GM19463 (cell line): ENCODE data around the gene IPPK.
A peak's percentile ranks its signal among the peaks of the same experiment; 100 is the strongest.

Experiments
- ATAC-seq: cut with Tn5 transposase; IDR thresholded peaks from one replicate; pipeline ENCODE4 v1.9.1; 2021; ENCODE audit warnings: mild to moderate bottlenecking, moderate library complexity; ENCODE audit not compliant: unreplicated experiment

Gene IPPK

DNA sequence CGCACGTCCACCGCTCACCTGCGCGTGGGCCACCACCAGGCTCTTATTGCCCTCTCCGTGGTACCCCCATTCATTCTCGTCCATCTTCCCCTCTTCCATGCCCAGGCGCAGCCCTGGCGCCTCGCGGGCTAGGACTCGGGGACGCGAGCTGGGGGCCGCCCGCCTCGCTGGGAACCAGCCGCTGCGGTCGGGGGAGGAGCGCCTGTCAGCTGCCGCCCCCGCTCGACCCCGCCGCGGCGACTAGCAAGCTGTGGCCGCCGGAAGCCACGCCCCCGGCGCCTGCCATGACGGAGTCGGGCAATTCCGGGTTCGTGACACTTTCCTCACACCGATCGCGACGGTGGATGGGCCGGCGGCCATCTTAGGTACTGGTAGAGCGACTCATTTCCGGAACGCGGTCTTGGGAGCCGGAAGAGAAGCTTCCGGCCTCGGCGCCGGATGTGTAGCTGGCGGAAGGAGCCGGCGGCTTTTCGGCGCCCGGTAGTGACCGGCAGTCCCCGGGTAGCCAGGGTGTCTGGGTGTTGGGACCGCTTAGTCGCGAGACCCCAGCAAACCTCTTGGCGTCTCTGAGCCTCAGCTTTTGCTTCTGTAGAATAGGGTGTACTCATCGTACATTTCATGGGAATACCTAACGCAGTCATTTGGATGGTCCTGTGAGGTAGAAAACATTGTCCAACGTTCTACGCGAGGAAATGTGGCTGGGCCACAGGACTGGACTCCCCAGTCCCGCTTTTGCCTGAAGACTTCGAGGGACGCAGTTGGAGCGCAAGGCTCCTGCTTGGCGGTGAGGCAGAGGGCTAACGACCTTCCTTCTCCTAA is at the start of gene IPPK:
Gene IPPK, minus strand, starts transcription at position 242 of the 819 bp plus-strand sequence. Its CDS starts 143 bp downstream, at position 99.
- peak; percentile 93 for ATAC-seq

DNA sequence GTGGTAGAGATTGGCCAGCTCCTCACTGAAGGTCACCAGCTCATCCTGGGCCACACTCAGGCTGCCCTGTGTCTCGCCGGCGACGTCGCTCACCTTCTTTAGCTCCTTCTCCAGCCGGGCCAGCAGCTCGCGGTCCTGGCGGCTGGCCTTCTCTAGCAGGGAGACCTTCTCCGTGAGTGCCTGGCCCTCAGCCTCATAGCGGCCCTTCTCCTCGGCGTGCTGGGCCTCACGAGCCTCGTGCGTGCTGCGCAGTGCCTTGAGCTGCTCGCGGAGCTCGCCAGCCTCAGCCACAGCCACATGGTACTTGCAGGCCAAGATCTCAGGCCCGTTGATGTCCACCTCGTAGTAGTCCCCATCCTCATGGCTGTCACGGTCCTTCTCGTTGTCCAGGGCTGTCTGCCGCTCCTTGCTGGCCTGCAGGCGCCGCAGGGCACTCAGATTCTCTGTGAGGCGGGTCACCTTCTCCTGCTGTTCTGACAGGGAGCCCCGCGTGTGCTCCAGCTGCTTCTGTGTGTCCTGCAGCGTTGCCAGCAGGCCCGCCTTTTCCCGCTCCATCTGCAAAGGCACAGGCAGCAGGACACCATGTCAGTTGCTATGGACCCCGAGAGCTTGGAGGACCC is 49.2 kb upstream of the IPPK start:
- ATAC-seq: no peak

GRCh38 chr9:92718086-92719001 is 48.4 kb upstream of the IPPK start:
- ATAC-seq: no peak

- ATAC-seq: no peak
These were observed 47.5 kb upstream of the IPPK start for GRCh38 chr9:92717201-92718085.

DNA sequence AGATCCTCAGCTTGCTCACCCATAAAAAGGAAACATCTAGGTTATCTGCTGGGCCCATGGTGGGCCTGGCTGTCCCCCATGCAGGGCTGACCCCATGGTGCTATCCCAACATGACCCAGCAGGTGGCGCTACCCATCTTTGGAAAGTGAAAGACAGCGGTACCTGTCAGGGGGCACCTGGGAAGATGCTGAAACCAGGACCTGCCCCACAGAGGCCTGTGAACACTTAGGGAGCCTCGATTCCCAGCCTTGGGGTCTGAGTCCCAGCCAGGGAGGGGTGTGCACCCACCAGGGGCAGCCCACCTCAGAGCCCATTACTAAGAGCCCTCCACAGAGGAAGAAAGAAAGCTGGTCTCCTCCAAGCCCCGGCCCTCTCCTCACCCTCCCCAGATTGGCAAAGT is 46.6 kb upstream of the IPPK start:
- ATAC-seq: peak; percentile 38

GRCh38 chr9:92715488-92716231 is 45.7 kb upstream of the IPPK start:
- ATAC-seq: no peak

DNA sequence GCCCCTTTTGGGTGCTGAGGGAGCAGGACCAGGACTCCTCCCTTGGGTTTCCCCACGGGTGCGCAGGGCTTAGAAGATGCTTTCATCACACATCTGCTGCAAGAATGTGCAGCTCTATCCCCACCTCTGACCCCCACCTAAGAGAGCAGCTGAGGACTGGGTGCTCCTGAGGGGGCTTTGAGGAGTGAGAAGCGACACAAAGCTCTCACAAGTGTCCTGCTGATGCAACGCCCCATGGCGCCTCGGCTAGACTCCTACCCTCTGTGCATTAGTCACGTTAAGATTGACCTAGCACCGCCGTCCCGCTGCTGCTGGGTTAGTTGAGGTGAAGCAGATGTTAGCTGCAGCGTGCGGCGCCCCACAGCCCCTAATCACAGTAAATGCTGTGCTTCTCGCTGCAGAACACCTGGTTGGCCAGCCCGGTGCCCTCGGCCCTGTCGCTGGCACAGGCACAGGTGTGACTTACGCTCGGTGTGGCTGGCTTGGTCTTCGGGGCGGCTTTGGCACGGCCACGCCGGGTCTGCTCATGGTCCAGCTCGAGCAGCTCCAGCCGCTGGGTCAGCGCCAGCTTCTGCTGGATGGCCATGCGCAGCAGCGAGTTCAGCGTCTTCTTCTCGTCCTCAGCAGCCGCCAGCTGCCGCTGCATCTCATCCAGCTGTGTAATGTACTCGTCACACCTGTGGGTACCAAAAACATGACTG is 45.0 kb upstream of the IPPK start:
- no peak for ATAC-seq

- no peak for ATAC-seq
These were observed 44.1 kb upstream of the IPPK start for GRCh38 chr9:92714016-92714415.

GRCh38 chr9:92713528-92713927 is 43.6 kb upstream of the IPPK start:
- ATAC-seq: no peak

DNA sequence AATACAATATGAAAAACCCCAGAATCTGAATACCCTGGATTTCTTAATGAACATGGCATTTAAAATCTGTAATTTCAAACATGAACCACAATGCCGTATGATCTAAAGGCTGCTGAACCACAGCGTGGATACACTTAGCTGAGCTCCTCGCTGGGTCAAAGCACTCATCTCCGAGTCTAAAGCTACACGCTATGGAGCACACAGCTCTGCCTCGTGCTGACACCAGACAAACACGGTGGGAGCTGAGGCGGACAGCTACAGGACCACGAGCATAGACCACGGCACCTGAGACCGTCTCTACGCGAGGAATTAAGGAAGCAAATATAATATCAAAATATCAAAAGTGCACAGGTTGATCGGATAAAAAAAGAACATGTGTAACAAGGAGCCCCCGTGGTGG is 42.8 kb upstream of the IPPK start:
- no peak for ATAC-seq

DNA sequence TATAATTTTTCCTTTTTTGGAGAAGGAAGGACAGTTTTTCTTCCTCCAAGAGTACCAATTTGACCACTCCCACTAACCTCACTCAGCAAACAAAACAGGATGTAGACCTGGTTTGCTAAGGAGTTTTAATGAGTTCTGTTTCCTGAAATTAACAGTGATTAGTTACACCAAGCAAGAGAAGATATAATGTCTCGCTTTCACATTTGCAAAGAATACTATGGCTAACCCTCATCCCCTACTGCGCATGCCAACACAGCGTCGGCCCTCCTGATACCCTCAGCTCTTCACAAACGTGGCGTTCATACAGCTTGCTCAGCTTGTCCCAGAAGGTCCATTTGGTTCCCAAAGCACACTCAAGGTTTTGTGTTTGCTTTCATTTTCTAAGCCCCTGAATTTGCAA is 41.9 kb upstream of the IPPK start:
- ATAC-seq: no peak

- no peak for ATAC-seq
These were observed 41.2 kb upstream of the IPPK start for GRCh38 chr9:92711146-92711545.

DNA sequence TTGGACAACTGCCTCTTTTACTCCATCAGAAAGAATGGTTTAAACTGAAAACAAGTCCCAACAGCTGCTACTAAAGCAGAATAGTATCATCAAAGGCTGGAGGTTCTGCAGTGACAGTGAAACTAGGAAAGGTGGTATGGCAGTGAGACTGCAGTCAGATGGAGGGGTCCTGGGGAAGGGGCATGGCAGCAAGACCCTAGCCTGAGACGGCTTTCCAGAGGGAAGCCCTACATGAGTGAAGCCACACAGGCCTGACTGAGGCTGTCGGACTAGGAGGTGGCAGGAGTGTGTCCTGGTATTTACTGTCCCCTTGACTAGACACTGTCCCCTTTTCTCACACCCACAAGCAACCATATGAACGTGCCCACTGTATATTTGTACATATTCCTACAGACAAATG is 40.4 kb upstream of the IPPK start:
- no peak for ATAC-seq

DNA sequence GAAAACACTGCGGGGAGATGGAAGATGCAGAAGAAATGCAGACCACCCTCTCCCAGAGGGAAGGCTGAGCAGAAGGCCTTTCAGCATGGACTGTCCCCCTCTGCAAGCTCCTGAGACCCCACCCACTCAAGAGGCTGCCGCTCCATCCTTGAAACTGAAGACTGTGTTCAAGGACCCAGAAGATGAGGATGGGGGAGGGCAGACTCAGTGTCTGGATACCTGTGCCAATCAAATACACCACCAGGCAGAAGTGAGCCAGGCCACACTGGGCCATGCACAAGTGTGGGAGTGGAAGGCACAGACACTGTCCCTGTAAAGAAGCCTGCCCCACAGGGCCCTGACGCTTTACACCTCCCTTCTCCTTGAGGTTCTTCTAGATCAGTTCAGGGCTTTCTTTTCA is 40.0 kb upstream of the IPPK start:
- no peak for ATAC-seq

GRCh38 chr9:92709240-92709639 is 39.3 kb upstream of the IPPK start:
- ATAC-seq: no peak

DNA sequence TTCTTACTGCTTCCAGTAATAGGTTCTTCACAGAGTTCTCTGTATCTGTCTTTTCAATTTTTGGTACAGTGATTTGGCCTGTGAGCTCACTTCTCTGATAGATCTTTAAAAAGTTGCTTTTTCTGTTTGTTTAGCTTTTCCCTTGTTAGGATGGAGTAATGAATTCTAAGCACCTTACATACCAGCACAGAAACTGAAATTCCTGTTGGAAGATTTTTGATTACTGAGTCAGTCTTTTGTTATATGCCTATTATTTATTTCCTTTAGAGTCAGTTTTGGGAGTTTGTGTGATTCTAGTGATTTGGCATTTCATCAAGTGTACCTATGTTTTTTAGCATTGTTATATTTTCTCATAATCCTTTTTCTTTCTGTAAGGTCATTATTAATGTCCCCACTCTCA is 37.6 kb upstream of the IPPK start:
- ATAC-seq: no peak

GRCh38 chr9:92706218-92706940 is 36.4 kb upstream of the IPPK start:
- no peak for ATAC-seq

DNA sequence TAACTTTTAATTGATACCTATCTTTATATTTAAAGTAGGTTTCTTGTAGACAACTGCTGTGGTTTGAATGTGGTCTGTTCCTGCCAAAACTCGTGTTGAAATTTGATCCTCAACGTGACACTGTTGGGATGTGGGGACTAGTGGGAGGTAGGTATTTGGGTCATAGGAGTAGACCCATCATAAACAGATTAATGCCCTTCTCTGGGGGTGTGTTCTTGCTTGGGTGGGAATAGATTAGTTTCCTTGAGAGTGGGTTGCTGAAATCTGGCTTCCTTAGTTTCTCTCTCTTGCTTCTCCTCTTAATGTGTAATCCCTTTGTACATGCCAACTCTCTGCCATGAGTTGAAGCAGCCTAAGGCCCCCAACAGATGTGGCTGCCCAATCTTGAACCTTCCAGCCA is 34.6 kb upstream of the IPPK start:
- no peak for ATAC-seq

DNA sequence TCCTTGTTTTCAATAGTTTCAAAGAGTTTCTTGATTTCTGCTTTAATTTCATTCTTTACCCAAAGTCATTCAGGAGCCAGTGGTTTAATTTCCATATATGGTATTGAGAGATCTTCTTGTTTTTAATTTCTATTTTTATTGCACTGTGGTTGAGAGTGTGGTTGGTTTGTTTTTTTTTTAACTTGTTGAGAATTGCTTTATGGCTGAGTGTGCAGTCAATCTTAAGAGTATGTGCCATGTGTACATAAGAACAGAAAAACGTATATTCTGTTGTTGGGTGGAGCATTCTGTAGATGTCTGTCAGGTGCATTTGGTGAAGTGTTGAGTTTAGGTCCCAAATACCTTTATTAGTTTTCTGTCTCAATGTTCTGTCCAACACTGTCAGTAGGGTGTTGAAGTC is 26.7 kb upstream of the IPPK start:
- ATAC-seq: no peak
